Measurements from ENCODE around the gene MBTPS1.

Gene MBTPS1

DNA sequence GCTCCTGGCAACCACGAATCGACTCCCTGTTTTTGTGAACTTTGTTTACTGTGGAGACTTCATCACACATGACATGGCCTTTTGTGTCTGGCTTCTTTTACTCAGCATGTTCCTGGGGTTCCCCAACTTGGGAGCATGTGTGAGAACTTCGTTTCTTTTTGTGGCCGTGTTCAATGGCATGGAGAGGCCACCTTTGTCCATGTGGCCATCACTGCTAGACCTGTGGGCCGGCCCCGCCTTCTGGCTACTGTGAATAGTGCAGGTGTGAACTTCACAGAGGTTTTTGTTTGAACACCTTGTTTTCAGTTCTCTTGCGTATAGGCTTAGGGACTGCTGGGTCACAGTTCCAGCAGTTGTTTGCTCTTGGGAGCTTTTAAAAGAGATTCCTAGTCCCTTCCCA, 68.5 kb downstream of the MBTPS1 start:
- DNase-seq, result no peak

DNA sequence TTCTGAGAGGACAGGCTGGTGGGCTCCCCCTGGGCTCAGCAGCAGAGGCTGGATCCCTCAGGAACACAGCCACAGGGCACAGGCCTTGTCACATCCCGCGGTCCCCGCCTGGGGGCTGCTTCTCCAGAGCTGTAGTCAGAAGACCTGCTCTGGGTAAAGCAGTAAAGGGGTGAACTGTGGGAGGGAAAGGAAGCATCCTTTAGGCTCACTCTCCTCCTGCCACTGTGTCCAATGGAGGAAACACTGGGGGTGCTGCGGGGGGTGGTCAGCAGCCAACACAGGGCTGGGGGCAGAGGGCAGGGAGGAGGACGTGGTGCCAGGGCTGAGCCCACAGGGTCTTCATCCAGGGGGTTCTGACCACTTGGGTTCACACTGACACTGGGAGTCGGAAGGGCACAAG, 69.1 kb downstream of the MBTPS1 start:
- DNase-seq, result no peak

DNA sequence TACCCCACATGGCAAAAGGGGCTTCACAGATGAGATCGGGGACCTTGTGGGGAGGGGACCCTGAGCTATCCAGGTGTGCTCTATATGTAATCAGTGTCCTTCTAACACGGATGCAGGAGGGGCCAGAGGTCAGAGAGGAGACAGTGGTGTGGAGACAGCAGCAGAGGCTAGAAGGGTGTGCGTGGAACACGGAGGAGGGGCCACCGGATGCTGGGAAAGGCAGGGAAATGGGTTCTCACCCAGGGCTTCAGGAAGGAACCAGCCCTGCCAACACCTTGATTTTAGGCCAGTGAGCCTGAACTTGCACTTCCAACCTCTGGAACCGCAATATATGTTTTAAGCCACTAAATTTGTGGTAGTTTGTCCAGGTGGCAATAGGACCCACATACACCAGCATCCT, 69.5 kb downstream of the MBTPS1 start:
- no peak for DNase-seq

DNA sequence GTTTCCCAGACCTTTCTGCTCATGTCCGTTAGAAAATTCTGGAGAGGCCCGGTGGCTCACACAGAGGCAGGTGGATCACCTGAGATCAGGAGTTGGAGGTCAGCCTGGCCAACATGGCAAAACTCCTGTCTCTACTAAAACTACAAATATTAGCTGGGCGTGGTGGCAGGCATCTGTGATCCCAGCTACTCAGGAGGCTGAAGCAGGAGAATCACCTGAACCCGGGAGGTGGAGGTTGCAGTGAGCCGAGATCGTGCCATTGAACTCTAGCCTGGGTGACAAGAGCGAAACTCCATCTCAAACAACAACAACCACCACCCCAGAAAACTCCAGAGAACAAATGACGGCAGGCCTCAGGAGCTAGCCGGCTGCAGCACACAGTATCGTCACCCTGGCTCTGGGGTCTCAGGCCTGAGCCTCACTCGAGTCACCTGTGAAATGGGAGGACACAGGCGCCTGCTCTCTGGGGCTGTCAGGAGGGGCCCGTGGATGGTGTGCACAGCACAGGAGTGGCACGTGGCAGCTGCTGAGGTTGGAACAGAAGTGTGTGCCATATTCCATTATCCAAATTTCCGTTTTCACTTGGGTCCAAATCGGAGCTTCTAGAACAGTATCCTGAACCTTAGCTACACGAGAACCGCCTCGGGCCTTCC, 70.8 kb downstream of the MBTPS1 start:
- no peak for DNase-seq

- no peak for DNase-seq
Observed at GRCh38 chr16:84045001-84045817, 71.5 kb downstream of the MBTPS1 start.

GRCh38 chr16:84044118-84044488, 72.6 kb downstream of the MBTPS1 start:
- no peak for DNase-seq

DNA sequence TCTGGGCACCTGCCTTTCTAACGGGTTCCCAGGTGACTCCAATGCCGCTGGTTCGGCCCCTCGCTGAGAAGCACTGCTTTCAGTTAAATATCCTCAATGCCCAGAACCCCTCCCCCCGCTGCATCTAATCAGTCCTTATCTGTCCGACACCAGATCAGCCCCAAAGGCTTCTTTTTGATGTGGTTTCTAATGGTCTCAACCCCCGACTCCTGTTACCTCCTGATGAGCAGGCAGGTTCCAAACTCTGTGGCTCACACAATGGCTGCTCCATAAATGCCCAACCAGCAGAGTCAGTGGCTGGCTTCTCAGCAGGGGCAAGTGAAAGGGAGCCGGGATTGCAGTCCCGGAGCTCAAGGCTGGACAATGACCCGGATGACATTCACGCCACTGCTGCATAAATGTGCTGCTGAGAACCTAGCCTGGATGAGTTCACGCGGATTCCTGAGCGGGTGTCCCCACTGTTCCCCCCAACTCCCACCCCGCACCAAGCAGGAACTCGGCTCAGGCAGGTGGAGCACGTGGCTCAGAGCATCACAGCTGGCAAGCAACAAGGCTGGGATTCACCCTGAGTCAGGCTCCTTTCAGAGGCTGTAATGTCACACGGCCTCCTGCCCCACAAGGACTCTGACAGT, 73.1 kb downstream of the MBTPS1 start:
- DNase-seq, result no peak

- no peak for DNase-seq
Observed at GRCh38 chr16:84042879-84043485, 73.8 kb downstream of the MBTPS1 start.

- no peak for DNase-seq
Observed at GRCh38 chr16:84042308-84042878, 74.3 kb downstream of the MBTPS1 start, which contains the start of gene SLC38A8. TSS of gene SLC38A8 (minus strand) at chr16:84042795. CDS start at chr16:84042157, 638 bp downstream.

DNA sequence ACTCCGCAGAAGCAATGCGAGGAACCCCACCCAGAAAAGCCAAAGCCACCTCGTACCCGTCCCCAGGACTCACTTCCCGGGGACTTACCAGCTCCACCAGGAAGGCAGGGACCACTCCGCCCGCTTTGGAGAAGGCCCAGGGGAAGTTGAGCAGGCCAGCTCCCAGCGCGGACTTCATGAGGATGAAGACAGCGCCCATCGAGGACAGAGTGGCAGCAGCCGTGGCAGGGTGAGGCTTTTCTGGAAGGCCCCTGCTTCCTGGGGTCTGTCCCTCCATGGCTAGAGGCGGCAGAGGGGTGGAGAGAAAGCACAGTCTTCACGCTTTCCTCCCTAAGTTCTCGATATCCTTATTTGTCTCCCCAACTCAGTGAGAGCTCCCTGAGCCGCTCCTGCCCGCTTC, 74.9 kb downstream of the MBTPS1 start:
- no peak for DNase-seq

DNA sequence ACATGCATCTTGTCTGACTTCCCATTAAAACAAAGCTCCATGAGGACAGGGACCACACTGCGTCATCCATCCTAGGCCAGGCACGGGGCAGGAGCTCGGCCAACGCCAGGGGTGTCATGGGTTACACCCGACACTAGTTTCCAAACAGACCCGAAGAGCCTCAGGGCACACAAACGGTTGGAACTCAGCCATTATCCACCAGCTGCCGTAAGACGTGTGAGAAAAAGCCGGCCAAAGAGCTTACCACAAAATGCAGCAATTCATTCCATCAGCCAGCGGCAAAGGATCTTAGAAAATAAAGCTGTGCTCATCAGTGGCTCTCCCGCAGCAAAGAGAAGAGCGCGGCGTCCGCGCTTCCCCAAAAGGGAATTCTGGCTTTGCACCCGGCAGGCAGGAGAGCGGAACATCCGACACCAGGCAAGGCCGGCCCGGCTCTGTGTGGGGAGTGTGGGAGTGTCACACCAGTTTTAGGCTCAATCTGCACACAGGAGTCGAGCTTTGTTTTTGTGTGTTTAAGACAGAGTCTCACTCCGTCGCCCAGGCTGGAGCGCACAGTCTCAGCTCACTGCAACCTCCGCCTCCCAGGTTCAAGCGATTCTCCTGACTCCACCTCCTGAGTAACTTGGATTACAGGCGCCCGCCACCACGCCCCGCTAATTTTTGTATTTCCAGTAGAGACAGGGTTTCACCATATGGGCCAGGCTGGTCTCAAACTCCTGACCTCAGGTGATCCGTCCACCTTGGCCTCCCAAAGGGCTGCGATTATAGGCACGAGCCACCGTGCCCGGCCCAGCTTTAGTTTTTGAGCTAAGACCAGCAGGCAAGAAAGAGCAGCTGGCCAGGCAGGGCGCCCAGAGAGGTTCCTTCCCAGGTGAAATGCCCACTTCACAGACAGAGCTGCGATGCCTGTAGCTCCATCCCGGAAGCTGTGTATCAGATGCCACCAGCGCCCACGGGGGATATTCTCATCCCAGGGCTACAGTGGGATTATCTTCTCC, 75.6 kb downstream of the MBTPS1 start:
- DNase-seq, result no peak

- DNase-seq, result no peak
Observed at GRCh38 chr16:84040226-84040822, 76.4 kb downstream of the MBTPS1 start.

DNA sequence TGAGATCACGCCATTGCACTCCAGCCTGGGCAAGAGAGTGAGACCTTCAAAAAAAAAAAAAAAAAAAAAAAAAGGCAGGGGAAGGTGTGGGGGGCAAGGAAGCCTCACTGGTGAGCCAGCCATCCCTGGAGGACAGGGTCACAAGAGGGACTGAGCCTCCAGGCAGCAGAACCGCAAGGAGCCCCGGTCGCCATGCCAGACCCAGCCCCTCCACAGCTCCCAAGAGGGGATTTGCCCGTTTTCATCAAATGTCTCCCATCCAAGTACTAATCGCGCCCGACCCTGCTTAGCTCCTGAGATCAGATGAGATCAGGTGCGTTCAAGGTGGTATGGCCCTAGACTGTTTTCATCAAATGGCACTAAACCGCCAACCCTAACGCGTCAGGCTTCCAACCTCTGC, 77.0 kb downstream of the MBTPS1 start:
- DNase-seq, result no peak

DNA sequence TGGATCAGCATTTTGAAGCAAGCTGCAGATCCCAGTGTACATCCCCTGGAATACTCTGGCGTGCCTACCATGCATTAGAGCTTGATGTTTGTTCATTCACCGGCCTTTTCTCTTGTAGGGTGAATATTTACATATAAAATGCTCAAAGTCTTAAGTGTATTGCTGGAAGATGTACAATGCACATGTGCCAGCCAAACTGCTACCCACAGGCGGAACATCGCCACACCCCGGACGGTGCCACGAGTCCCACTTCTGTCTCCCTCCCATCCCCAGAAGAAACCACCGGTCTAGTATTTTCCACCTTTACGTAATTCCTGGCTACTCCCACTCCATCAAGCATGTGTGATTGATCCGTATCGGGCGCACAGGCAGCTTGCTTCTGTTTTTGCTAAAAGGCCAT, 78.3 kb downstream of the MBTPS1 start:
- DNase-seq, result no peak

DNA sequence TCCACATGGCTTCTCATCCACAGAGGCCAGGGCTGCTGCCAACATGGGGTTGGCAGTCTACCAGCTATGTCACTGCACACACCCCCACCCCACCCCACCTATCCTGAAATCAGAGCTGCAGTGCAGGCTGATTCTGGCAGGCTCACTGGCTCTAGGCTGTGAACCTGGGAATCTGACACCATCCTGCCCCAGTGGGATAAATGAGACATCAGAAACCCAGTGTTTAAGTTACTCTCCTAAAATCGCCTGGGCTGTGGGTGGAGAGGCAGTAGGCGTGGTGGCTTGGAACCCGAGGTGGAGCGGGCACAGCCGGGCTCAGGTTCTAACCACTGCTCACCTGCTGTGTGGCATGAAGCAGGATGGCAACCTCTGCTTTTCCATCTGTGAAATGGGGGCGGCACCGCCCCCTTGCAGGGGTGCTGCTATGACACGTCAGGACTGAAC, 79.7 kb downstream of the MBTPS1 start:
- no peak for DNase-seq

GRCh38 chr16:84036131-84036530, 80.6 kb downstream of the MBTPS1 start:
- DNase-seq, result no peak

GRCh38 chr16:84034516-84034915, 82.2 kb downstream of the MBTPS1 start:
- DNase-seq, result no peak

GRCh38 chr16:84033251-84034195, 83.2 kb downstream of the MBTPS1 start:
- no peak for DNase-seq

DNA sequence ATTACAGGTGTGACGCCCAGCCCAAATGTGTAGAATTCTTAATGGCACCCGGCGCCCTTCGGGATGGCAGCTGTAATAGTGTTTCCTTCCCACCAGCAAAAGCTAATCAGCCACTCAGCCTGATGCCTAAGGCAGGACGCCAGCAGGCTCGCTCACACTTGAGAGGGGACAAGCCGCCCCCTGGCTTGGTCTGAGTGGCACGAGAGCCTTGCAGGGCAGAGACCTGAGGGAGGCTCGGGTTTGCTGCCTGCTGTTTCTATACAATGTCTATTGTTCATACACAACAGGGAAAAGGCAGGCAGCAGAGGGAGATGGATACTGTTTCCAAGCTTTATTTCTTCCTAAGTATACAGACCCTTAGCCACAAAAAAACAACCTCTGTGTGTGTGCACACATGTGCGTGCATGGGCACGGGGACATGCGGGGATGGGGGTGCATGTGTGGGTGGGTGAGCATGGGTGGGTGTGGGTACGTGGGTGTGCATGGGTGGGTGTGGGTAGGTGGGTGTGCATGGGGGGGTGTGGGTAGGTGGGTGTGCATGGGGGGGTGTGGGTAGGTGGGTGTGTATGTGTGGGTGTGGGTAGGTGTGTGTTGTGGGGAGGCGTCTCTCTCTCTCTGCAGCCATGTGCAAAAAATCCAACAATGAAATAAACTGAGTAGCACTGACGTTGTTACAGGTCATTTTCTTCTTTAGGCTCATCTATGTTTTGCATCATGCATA, 84.1 kb downstream of the MBTPS1 start:
- DNase-seq, result no peak

DNA sequence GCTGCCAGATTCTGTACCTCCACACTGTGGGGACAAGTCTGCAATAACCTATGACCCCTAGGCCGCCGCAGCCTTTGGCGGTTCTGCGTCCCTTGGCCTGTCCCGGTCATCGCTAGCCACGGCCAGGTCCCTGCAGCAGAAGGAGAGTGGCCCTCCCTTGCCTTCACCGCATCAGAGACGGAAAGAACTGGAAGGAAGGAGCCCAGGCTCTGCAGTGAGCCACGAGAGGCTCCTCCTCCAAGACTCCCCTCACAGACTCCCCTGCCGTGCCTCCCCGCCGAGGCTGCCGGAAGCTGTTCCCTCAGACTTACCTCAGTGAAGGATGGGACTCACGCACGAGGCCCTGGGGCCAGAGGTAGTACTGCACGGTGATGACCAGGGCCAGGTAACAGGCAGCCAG, 85.2 kb downstream of the MBTPS1 start:
- no peak for DNase-seq
